Epithelial cell of prostate (primary cell): ENCODE measurements around the gene OR8B12.
"Not testable (repeated sequence)": the region's sequence is repeated elsewhere in the genome, so short reads cannot be mapped to it uniquely, and the experiment has no call there.

Experiments
- DNase-seq: peaks from one replicate; pipeline ENCODE4 v3.0.0-alpha.2; 2011; ENCODE audit warnings: low read depth, low spot score
- H3K27ac ChIP-seq: fragments of 450-650 bp; 2 replicates; pipeline ENCODE4 v1.5.1; 2017; ENCODE audit warnings: mild to moderate bottlenecking

Gene OR8B12

DNA sequence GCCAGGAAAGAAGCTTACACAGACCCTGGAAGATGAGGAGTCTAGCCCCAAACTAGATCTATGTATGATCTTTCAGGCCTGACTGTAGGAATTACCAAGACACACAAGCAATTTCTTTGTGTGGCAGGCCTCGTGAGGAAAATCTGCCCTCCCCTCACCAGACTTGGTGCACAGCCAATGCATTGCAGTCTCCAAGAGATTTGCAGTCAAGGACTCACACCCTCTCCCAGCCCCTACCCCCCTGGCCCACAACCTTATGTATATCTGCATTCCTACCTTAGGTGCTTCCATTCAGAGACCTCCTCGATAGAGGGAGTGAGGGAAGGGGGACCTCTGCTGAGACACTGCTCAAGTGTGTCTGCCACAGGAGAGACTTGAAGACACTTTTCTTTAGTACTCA is 9.8 kb downstream of the OR8B12 start:
- no peak overlapping the region for H3K27ac ChIP-seq
- no peak for DNase-seq

DNA sequence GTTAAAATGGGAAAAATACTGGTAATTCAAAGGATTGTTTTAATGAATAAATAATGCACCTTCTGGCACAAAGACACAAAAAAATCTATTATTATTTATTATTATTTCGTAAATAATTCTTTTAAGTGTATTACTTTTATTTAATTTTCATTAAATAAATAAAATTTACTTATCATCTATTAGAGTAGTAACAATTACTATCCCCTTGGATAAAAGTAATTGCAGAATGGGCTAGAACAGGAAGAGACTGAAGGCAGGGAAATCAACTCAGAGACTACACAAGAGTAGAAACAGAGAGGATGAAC is 23.0 kb downstream of the OR8B12 start:
- no peak overlapping the region for H3K27ac ChIP-seq
- DNase-seq, result no peak

DNA sequence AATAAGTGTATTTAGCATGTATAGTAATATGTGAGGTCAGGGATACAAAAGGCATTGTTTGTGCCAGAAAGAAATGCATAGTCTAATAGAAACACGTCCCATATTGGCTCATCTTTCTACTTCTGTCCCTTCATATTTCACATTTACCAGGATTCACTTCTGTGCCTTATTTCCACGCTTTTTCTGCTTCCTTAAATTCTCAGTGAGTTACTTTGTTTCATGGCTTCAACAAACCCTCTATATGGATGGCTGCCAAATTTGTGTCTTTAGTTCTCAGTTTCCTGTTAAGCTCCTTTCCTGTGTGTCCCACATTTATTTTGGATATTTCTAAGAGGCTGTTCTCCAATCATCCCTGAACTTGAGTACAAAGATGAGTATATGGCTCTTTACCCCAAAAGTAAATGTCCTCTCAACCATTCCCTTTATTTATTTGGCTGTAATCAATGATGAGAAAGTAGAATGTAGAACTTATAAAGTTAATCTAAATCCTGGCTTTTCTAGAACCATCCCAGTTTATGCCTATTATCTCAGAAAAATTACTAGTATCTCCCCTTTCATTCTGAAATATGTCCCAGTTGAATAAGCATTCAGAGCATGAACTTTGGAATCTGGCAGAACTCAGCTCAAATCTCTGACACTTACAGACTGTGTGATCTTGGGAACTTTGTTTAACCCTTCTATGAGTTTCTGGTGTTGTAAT is 23.5 kb downstream of the OR8B12 start:
- H3K27ac ChIP-seq, result no peak overlapping the region

DNA sequence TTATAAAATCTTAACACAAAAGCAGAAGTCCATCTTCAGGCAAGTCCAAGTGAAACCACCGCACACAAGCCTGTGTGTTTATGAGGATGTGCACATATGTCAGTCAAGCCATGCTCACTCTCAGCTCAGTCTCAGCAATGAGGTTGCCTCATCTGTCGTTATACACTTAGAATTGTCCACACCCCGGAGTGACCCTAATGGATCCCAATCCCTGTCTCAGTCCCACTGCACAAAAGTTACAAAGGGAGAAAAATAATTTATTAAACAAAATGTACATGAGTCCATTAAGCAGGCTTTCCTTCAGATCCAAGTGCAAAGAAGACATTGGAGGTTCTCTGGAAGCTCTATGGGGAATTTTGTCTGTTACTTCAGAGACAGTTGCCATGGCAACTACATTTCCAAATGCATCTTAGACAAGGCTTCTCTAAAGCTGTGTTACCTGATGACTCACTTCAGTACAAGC is 24.4 kb downstream of the OR8B12 start:
- no peak overlapping the region for H3K27ac ChIP-seq
- no peak for DNase-seq

More for the DNA sequence above, 23.5 kb downstream of the OR8B12 start:
- DNase-seq, result no peak

DNA sequence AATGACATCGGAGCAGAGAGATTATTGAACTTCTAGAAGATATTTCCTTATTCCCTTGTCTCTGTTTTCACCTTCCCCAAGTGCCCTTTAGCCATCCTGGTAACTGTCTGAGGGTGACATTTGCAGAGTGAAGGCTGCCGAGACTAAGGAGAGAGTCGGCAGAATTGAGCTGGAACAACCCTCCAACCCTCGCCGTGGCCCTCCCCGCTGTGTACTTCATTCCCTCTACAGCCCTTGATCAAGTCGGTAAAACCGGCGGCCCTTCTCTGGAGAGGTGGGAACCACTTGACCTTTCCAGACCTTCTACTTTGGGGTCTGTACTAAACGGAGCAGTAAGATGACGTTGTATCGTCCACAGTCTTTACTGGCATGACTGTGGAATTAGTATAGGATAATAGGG is 26.1 kb downstream of the OR8B12 start:
- no peak overlapping the region for H3K27ac ChIP-seq
- DNase-seq, result no peak

GRCh38 chr11:124514675-124515074 is 28.8 kb downstream of the OR8B12 start:
- H3K27ac ChIP-seq, DNase-seq: not testable (repeated sequence)

- no peak overlapping the region for H3K27ac ChIP-seq
- DNase-seq, result no peak
These were observed 29.3 kb downstream of the OR8B12 start for GRCh38 chr11:124514131-124514530.

DNA sequence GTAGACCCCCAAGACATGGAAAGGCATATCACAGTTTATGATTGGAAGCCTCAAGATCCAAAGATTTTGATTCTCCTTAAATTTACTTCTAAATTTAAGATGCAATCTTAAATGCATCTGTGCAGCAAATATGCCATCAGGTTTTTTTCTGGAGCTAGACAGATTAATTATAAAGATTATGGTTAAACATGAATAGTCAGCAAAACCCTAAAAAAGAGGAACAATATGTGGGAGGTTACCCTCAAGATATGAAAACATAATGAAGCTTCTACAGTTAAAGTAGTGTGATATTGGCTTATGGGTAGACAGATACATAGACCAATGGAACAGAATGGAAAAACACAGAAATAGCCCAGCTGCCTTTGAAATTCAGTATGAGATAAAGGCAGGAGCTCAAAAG is 31.7 kb downstream of the OR8B12 start:
- no peak for DNase-seq
- H3K27ac ChIP-seq, result no peak overlapping the region

DNA sequence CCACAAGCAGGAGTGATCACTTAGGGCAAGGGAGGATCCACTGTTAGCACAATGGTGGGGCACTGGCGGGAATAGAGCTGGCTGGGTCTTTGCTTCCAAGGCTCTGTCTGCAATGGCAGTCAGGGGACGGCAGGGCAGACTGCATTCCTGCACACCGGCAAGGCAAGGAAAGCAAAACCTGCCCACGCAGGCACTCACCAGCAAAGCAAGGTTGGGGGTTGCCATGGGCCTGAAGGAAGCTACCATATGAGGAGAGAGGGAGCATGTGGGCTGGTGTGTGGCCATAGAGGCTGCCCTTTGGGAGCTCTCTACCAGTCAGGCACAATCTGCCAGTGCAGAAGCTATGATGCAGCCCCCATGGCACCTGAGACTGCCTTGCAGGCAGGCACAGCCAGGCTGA is 33.2 kb downstream of the OR8B12 start:
- H3K27ac ChIP-seq, result no peak overlapping the region
- no peak for DNase-seq

DNA sequence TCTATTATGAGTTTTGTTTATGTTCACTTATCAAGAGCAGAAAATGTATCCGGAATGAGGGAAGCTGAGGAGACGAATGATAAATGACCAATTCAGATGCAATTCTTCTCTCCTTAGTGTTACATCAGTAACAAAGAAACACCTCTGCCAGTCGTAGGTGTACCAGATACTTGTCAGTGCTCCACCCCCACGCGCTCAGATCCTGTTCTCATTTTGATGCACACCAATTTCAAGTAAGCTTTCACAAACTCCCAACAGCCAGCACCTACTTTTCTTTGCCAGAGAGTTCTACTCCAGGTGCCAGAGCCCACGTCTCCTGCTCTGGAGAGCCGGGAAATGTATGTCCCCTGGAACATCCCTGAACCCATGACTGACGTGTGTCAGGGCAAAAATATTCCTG is 43.7 kb downstream of the OR8B12 start:
- H3K27ac ChIP-seq, result no peak overlapping the region
- no peak for DNase-seq

- no peak for DNase-seq
- H3K27ac ChIP-seq, result no peak overlapping the region
These were observed 50.3 kb downstream of the OR8B12 start for GRCh38 chr11:124493016-124493655.
